ENCODE results near the gene BEST2.

GRCh38 chr19:12750851-12751250 is 740 bp upstream of the BEST2 start:
- TF ChIP-seq, protein P1, sequence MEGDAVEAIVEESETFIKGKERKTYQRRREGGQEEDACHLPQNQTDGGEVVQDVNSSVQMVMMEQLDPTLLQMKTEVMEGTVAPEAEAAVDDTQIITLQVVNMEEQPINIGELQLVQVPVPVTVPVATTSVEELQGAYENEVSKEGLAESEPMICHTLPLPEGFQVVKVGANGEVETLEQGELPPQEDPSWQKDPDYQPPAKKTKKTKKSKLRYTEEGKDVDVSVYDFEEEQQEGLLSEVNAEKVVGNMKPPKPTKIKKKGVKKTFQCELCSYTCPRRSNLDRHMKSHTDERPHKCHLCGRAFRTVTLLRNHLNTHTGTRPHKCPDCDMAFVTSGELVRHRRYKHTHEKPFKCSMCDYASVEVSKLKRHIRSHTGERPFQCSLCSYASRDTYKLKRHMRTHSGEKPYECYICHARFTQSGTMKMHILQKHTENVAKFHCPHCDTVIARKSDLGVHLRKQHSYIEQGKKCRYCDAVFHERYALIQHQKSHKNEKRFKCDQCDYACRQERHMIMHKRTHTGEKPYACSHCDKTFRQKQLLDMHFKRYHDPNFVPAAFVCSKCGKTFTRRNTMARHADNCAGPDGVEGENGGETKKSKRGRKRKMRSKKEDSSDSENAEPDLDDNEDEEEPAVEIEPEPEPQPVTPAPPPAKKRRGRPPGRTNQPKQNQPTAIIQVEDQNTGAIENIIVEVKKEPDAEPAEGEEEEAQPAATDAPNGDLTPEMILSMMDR (conservative IDR thresholded peaks at IDR 0.05; ENCODE audit: low read length), result no peak
- TF ChIP-seq EZH2phosphoT487 (IDR thresholded peaks at IDR 0.05; ENCODE audit: borderline replicate concordance), result no peak

Measured in Loucy (cell line).